Spleen (tissue), 7 donors: ENCODE results near the gene PDE4D.

Experiments used
- CTCF ChIP-seq, 11 experiments: fragments of 200-600 bp in 7 of 11; fragments of 450-650 bp in 4 of 11; sonication (generic) in 4 of 11; IDR thresholded peaks in 8 of 11; conservative IDR thresholded peaks in 3 of 11; 1 replicate in 7 of 11; 2 replicates in 4 of 11; pipeline versions ENCODE4 v1.4.0 to v1.8.0; 2016 to 2021; ENCODE audit warnings: antibody characterized with exemption in 11 of 11, inconsistent platforms in 4 of 11, mild to moderate bottlenecking in 1 of 11
- POLR2A ChIP-seq, 3 donors: fragments of 450-650 bp; IDR thresholded peaks; one replicate each; pipeline ENCODE4 v1.5.1; 2017; ENCODE audit warnings: antibody characterized with exemption in 3 of 3, mild to moderate bottlenecking in 1 of 3
- POLR2AphosphoS5 ChIP-seq, 3 donors: sonication (generic); formaldehyde crosslinking; IDR thresholded peaks; one replicate each; pipeline ENCODE4 v1.5.1; 2017; ENCODE audit warnings: antibody characterized with exemption in 3 of 3
- donor health status: DM: no; HTN: no; CAD: no; lungs with moderate emphysema.
- donor health status: DM: no; HTN: no; CAD: no.
- donor health status: DM: no; HTN: no; CAD: no.

DNA sequence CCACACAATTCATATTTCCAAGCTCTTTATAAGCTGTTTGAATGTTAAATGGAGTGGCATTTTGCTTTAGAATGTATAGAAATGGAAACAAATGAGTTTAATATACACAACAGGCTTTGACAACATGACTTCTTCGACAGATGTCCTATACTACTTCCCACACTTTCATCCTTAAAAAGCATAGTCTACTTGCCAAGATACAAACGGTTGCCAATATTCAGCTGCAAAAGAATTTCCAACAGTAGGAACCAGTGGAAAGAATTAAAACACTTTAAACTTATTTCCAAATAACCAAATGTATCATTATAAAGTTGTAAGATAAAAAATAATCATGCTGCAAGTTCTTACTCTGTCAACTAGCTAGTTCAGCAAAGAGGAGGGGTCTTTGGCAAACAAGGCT lies 456.4 kb downstream of the PDE4D start:
- TF ChIP-seq POLR2A (IDR thresholded peaks at IDR 0.05): no peak
- no peak for TF ChIP-seq CTCF (IDR thresholded peaks at IDR 0.05 in 8 of 11, conservative IDR thresholded peaks at IDR 0.05 in 3 of 11)
- no peak for TF ChIP-seq POLR2AphosphoS5 (IDR thresholded peaks at IDR 0.05)
